Dermis blood vessel endothelial cell (primary cell): ENCODE measurements around the gene GPN3. TPM values are rescaled to one million over a fixed set of nuclear protein-coding genes. Genes with fewer than 3 reads are reported as not detected.
"Not testable (repeated sequence)": the region's sequence is repeated elsewhere in the genome, so short reads cannot be mapped to it uniquely, and the experiment has no call there.

Source experiments
- DNase-seq: peaks from one replicate; pipeline ENCODE4 v3.0.0; 2010
- total RNA-seq: library from RNA; depleted of rRNA; stranded (reverse); fragments of >200 nt; gene quantifications from 2 replicates; pipeline ENCODE4 v1.2.3, GENCODE V29; 2014

GPN3 gene
- total RNA-seq, result 19.9 and 22.7 TPM in 2 replicates

DNA sequence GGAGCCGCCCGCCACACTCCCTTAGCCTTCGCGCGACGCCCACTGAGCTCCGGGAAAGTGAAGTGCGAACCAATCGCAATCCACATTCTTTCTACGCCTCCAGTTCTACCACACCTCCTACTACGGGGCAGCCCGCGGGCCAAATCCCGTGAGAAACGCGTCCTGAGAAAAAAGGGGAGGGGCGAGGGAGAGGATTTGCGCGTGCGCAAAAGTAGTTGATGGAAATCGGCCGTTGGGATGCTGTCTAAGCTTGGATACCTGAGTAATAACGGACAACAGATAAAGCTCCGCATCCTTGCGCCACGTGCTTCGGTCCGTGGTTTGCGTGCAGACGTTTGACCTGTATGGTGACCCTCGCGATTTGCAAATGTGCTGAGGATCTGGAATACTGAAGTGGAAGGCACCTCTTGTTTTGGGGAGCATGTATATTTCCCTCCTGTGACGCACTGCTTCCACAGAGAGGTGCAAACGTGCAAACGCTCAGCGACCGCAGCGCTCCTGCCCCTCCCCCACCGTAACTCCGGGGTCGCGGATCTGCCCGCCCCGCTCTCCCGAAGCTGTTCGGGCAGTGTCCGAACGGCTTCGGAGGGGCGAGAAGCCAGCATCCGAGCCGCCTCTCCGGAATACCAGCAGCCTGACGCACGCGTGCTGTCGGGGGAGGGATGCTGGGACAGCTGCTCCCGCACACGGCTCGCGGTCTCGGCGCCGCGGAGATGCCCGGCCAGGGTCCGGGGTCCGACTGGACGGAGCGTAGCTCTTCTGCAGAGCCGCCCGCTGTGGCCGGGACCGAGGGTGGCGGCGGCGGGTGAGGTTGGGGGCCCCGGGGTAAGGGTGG is at the start of gene GPN3, which contains the start of gene FAM216A:
Gene GPN3 (minus strand): TSS at position 44 of the 835 bp plus-strand sequence. CDS start 54 bp downstream, outside the sequence.
Gene FAM216A (plus strand): TSS at position 632 of the 835 bp plus-strand sequence. CDS start 31 bp downstream, at position 663.
- DNase-seq, result peak; percentile 99

DNA sequence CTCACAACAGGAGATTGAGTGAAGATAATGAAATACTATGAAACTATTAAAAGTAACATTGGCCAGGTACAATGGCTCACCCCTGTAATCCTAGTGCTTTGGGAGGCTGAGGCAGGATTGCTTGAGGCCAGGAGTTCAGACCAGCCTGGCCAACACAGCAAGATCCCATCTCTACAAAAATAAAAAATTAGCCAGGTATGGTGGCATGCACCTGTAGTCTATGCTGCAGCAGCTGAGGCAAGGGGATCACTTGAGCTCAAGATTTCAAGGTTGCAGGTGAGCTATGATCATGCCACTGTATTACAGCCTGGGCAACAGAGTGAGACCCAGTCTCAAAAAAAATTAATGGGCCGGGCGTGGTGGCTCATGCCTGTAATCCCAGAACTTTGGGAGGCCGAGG is 48.9 kb upstream of the GPN3 start:
- no peak for DNase-seq

DNA sequence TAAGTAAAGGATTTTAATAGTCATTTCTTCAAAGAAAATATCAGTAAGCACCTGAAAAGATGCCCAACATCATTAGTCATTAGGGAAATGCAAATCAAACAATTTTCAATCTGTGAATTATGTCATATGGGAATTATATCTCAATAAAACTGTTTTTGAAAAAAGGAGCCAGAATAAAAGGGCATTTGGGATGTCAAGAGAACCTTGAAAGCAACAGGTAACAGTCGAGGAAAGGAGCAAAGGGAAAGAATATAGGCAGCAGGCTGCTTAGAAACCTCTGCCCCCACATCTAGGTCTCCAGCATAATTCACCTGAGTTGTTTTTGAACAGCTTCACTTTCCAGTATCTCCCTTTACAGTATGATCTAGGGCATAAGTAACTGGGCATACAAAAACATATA is 46.3 kb upstream of the GPN3 start:
- no peak for DNase-seq

DNA sequence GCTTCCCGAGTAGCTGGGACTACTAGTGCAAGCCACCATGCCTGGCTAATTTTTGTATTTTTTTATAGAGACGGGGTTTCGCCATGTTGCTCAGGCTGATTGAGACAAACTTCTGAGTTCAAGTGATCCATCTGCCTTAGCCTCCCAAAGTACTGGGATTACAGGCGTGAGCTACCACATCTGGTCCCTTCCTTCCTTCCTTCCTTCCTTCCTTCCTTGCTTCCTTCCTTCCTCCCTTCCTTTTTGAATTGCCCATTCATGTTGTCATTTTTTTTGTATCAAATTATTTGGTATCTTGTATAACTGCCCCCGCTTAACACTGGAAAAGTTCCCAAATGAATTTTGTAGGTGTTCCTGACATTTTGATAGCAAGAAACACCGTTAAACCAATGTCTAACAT is 45.8 kb upstream of the GPN3 start:
- no peak for DNase-seq

DNA sequence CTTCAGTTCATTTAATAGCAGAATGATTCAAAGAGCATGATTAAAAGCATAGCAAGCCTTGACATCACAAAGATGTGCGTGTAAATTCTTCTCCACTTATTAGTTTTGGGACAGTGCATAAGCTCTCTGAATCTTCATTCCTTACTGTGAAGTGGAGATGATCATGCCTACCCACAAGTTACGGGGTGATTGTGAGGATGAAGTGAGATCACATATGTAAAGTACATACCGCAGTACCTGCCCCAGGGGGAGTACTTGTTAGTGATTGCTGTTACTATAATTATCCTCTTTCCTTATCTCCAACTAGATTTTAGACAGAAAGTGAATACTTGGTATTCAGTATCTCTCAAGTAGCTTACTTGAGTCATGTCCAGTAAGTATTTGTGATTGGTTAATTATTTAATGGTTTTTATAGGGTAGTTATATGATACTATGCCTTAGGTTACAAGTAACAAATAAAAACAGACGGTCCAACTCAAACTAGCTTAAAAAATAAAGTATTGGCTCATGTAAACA is 40.1 kb upstream of the GPN3 start:
- no peak for DNase-seq

DNA sequence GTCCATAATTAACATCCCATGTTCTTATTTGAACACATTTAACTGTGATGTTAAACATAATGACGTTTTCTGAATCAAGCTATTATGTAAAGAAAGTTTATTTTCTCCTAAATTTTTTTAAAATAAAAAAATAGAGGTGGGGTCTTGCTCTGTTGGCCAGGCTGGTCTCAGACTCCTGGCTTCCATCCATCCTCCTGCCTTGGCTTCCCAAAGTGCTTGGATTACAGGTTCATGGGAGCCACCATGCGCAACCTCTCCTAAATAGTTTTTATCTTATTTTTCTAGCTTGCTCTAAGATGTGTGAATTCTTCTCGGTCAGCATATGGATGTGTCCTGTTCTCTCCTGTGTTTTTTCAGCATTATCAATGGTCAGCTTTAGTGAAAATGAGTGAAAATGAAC is 37.3 kb upstream of the GPN3 start:
- no peak for DNase-seq

DNA sequence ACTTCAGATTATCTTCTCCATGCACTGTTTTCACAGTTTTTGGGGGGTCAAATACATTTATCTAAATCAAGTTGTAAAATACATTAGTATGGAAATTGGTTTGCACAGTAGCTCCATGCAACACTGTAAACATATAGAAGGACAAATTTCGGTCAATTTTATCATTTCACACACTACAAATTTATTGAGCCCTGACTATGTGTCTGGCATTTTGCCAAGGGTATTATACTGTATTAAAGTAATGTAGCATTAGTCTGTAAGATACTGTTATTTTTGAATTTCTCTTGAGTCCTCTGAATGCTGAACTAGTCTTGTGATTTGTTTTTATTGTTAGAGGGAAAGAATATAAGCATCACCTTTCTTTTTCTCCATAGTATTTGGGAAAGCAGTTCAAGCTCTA is 35.4 kb upstream of the GPN3 start:
- DNase-seq, result no peak

DNA sequence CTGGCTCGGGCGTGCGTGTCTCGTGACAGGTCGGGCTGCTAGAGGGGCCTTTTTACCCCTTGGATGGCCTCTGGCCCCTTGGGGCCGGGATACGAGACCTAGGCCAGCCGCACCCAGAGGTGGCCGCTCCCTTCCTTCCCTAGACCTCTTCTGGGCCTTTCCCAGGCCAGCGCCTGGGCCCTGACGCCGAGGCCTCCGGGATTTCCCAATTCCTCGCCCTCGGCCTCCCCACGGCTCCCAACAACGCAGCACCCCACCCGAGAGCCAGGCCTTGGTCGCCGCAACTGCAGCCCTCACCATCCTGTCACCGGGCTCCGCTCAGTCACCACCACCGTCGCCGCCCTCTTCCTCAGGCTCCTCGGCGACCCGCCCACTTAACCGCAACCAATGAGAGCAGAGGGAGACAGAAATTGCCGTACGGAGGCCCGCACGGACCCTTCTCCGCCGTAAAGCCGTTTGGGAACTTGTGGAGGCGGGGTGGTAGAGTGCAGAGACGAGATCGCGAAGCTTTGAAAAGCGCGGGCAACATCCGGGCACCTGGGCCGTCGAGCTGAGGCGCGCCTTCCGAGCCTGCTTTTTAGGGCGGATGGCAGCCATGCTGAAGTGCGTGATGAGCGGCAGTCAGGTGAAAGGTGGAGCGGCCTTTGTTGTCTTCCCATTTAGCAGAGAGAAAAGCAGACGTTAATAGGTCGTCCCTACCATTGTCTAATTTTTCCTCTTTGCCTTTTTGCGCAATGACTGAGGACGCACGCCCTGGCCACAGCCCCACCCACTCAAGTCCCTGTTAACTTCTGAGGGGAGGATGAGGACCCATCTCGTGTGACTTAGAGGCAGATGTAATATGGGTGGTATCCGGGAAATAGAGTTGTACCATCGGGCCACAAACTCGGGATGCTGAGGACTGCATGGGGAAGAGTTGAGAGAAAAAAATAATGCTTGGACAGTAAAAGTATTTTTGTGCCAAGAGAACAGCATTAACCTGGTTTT is 34.0 kb upstream of the GPN3 start, which contains the start of the genes RAD9B and VPS29:
Gene RAD9B (plus strand): TSS at position 580 of the 987 bp plus-strand sequence. CDS start 7 bp downstream, at position 587.
Gene VPS29 (minus strand): TSS at position 360 of the 987 bp plus-strand sequence. CDS start 60 bp downstream, at position 300.
- DNase-seq, result peak; percentile 99

DNA sequence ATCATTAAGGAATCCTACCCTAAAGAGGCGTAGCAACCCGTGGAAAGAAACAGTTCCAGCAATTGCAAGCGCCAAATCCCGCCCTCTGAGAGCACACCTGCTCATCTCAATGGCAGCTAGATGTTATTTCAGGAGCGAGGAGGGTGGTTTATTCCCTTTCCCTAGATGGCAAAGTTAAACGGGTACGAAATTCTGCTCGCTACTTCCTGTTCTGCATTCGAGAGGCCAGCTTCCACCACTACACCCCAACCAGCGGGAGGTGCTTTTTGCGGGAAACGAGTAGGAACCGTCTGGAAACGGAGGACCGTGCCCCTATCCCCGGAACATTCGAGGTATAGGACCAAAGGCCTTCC is 33.3 kb upstream of the GPN3 start:
- peak; percentile 61 for DNase-seq

DNA sequence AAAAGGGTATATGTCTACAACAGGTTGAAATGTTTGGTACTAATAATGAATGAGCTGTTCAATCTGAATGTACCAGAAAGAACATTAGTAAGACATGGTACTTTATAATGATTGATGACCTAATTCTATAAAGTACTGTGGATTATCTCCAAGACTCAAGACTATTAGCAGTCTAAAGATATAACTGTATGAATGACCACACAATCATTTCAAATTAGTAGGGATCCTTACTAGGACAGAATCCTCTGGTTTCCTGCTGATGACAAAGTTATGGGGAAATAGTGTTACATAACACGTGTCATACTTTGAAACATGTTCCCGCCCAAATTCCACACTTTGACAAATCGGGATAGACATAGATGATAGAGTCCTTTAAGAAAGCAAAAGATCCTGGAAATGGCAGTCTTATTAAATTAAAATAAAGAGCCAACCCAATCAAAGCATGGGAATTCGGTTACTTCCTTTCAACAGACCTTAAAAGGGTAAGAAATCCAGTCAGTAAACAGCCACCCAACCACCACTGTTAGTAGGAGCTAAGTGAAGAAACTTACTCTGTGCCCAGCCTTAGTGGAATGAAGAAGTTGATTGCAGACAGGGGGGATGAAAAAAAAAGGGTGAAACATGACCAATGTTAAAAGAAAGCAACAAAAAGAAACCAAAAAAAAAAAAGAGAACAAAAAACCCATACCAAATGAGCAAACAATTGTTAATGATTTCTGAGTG is 31.1 kb upstream of the GPN3 start:
- DNase-seq, result no peak

DNA sequence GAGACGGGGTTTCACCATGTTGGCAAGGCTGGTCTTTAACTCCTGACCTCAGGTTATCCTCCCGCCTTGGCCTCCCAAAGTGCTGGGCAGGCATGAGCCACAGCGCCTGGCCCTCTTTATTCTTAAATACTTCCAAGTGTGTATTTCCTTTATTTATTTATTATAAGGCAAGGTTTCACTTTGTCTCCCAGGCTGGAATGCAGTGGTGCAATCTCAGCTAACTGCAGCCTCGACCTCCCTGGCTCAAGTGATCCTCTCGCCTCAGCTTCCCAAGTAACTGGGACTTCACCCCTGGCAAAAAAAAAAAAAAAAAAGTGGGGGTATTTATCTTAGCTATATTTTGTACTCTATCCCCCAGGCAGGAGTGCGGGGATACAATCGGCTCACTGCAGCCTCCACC is 7.4 kb upstream of the GPN3 start:
- no peak for DNase-seq

DNA sequence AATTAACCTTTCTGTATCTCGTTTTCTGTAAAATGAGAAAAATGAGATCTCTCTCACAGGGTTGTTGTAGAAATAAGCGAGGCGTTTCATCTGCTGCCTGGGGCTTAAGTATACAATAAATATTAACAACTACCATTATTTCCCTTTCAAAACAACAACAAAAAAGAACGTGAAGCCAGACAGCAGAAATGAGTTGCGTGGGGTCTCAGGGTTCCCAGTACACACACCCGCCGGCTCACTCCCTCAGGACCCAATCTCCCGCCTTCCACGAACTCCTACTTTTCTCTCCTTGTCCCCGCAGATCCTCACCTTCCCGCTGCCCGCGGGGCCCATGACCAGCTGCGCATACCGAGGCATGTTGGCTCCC is 227 bp downstream of the GPN3 start:
- DNase-seq, result no peak

DNA sequence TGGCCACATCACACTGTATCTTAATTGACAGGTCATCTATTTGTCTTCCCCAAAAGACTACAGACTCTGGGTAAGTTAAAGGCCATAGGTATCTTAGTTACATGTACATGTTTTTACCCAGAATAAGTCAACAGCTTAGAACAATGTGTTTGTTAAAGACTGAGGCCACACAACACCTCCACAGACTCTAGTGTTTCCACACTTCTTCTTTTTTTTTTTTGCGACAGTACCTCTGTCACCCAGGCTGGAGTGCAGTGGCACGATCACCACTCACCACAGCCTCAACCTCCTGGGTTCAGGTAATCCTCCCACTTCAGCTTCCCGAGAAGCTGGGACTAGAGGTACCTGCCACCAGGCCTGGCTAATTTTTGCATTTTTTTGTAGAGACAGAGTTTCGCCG is 1.3 kb downstream of the GPN3 start:
- DNase-seq, result no peak

DNA sequence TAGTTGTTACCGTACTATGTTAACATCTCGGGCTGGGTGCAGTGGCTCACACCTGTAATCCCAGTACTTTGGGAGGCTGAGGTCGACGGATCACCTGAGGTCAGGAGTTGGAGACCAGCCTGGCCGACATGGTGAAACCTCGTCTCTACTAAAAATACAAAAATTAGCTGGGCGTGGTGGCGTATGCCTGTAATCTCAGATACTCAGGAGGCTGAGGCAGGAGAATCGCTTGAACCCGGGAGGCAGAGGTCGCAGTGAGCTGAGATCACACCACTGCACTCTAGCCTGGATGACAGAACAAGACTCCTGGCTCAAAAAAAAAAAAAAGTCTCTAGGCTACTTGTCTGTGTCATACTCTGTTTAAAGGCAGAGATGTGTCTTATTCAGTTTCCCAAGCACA is 2.3 kb downstream of the GPN3 start:
- DNase-seq, result not testable (repeated sequence)

DNA sequence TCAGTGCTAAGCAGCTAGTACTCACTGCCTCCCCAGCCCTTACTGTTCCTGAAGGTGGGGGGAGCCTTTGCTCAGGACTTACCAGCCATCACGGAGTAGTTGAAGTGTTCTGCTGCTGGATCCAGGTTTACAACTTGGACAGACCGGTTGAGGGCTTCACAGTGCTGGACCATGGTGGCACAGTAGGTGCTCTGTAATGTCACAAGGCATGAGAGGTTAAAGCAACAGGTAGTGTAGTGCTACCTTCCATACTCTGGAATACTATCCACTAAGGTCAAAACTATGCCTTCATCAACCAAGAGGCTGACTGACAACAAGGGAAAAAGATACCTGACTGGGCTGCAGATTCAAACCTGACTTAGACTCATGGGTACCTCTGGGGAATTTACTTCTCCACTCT is 3.0 kb downstream of the GPN3 start:
- no peak for DNase-seq

DNA sequence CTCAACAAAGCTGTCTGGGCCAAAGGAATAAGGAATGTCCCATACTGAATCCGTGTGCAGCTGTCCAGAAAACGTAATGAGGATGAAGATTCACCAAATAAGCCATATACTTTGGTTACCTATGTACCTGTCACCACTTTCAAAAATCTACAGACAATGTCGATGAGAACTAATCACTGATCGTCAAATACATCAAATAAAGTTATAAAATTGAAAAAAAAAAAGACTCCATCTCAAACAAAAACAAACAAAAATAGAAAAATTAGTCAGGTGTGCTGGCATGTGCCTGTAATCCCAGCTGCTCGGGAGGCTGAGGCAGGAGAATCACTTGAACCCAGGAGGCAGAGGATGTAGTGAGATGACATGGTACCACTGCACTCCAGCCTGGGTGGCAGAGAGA is 6.9 kb downstream of the GPN3 start:
- DNase-seq, result not testable (repeated sequence)

DNA sequence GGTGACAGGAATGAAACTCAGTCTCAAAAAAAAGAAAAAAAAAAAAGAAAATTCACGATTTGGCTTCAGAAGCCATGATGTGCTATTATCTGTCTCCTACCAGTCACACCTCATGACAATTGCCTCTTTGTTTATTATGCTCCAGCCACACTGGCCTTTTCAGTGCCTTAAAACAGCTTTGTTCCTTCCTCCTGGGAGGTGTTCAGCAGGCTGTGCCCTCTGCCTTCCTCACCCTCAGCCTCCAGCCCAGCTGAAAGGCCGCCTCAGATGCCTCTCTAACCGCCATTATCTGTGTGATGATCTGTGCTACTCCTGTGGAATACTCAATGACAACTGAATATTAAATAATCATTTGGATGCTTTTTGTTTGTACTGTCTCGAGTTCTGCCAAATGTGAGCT is 9.3 kb downstream of the GPN3 start:
- no peak for DNase-seq

DNA sequence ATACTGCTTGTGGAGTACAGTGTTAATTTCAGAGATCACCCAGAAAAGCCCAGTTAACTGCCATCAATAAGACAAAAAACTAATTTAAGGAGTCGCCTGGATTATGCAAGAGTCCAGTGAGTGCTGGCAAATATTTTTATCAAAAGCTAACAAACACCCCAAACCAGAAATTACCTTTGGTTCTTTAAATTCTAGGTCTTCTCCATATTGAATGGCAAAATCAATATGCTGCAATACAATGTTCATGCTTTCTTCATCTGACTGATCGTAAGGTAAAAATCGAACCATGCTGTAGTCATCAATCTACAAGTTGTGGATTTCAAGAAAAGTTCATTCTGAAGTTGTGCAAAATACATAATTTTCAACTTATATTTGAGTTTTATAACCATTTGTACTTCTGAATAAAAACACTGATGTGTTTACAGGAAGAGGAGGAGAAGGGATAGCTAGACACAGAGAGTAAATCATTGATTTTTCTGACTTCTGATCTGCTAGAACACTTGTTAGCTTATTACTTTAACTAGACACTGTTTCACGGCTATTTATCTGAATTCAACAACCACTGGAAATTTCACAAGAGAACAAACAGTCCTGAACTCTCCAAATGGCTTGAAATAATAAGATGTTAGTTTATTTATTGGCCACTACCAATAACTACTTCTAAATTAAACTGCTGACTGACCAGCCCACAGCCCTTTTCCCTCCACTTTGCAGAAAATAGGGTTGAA is 14.3 kb downstream of the GPN3 start:
- no peak for DNase-seq

DNA sequence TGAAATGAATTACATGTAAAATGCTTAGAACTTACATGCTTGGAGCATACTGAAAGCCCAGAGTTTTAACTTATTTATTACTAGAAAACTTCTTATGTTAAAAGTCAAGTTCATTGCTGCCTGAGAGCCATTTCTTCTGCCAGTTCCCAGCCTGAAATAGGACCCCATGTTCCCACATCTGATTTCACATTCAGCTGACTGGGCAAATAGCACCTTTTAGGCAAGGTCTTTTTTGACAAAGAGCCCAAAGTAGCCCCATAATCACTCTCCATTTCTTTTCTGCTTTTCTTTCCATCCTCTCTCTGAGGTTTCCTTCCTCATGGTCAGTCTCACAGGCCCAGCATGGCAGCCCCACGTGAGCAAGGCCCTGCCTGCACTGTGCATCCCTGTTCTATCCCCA is 16.8 kb downstream of the GPN3 start:
- no peak for DNase-seq

DNA sequence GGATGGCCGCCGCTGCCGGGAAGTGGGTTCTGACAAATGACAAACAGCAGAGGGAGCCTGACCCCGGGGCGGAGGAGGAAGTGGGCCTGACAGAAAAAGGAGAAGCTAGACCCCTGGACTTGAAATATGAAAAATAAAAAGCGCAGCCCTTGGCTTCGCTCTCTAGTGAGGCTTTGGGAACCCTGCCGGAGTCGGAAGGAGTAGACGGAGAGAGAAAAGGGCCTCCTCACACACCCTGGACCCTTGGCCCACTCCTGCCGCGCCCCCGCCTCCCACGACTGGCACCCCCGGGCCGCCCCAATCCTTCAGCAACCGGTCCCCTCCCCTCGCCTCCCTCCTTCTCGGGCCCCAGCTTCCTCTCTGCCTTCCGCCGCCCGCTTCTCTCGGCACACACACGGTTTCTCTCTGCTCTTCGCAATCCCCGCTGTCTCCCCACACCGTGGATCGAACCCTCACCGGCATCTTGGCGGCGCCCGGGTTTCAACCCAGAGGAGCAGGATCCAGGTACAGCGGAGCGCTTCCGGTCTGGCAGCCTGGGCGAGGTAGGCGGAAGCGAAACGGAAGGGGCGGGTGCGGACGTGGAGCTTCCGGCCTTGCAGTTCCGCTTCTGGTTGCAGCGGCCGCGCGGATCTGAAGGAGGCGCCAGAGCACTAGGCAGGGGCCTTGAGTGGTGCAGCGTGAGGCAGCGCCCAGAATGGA is 18.1 kb downstream of the GPN3 start, which contains the start of gene ARPC3:
Gene ARPC3 (minus strand): TSS at position 539 of the 699 bp plus-strand sequence. CDS start 77 bp downstream, at position 462.
- peak; percentile 97 for DNase-seq

DNA sequence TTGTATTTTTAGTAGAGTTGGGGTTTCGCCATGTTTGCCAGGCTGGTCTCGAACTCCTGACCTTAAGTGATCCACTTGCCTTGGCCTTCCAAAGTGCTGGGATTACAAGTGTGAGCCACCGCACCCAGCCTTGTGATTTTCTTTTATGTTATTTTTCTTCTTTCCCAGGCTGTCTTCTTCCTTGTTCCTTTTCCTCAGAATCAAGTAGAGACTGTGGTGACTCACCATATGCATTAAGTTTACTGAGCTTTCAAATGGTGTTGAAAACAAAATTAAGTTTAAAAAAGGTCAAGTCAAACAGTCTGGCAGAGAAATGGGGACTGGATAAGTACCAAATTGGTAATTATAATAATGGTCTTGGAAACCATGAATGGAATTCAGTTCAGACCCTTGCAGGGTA is 23.6 kb downstream of the GPN3 start:
- DNase-seq, result no peak
